HPDE6-E6E7 (cell line): Measurements from ENCODE around the gene EXOC2.

ENCODE experiments used
- DNase-seq: peaks from one replicate; pipeline ENCODE4 v3.0.0; 2011; ENCODE audit warnings: missing footprints; ENCODE audit errors: extremely low spot score

The EXOC2 gene

DNA sequence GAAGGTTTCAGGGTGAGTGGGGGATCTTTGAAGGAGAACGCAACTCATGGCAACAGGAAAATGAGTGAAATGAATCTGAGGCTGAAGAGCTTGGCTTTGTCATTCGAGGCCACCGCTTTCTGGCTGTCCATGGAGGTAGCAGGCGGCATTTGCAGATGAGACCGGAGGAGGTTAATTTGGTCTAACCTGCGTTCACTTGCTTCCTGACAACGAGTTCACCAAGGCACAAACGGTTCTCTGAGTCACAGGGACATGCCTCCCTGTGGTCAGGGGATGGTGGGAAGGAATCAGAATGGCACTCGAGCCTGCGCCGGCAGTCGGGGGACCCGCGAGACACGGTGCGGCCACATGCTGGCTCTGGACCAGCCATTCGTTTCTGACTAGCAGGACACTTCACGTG lies 226.4 kb downstream of the EXOC2 start:
- no peak for DNase-seq

DNA sequence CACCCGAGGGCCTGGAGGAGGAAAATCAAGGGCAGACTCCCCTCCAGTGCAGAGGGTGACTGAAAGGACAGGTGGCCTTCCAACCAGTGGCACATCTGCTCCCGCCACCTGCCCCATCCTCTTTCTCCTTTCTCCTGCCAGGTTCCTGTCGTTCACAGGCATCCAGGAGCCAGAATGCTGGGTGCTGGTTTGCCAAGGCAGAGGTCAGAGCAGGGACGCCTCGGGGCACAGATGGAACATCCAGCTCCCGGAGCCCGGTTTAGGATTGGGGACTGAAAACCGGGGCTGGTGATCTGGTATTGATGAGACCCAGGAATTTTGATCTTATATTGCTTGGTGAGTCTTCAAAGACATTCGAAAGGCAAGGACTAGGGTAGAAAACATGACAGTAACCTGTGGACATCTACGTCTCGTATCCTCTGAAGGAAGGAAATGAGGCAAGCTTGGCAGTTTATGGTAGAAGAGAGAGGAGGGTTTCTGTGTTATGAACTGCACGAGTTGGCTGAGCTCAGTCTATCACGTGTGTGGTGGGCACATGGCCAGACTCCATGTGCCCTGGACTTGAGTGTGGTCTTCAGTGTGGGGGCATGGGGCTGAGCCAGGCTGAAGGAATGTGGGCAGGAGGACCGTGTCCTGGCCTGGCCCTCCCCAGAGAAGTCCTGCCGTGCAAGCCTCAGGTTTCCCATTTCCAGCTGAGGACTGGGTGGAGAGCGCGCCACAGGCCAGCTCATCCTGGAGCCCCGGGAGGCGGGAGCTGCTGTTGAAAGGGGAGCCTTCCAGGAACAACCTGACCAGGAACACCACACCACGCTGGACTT lies 227.2 kb downstream of the EXOC2 start:
- no peak for DNase-seq

DNA sequence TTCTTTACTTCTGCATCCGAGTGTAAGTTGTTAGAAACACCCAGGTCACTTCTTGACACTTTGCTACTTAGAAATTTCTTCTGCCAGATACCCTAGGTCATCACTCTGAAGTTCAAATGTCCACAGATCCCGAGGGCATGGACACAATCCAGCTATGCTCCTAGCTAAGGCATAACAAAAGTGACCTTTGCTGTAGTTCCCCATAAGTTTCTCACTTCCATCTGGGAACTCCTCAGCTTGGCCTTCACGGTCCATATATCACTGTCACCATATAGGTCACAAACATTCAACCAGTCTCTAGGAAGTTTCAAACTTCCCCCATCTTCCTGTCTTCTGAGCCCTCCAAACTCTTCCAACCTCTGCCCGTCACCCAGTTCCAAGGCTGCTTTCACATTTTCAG lies 236.1 kb downstream of the EXOC2 start:
- DNase-seq, result no peak

DNA sequence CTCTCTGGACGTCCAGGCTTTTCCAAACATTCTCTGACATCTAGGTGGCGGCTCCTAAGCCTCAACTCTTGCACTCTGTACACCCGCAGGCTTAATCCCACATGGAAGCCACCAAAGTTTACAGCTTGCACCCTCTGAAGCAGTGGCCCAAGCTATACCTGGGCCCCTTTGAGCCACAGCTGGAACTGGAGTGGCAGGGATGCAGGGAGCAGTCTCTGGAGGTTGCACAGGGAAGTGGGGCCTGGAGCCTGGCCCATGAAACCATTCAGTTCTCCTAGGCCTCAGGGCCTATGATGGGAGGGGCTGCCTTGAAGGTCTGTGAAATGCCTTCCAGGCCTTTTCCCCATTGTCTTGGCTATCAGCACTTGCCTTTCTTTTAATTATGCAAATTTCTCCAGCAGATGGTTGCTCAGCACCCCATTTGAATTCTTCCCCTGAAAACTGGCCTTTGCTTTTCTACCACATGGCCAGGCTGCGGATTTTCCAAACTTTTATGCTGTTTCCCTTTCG lies 236.5 kb downstream of the EXOC2 start:
- no peak for DNase-seq

DNA sequence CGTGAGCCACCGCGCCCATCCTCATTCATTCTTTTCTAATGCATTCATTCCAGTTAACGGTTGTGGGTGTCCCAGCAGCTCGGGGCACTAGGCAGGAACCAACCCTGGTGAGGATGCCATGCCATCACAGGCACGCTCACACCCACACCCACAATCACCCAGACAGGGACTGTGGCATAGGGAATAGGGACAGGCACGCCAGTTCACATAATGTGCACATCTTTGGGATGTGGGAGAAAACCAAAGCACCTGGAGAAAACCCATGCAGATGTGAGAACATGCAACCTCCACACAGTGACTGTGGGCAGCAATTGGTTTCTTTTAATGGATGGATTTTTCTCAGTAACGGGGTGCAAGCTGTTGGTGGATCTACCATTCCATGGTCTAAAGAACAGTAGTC lies 237.1 kb downstream of the EXOC2 start:
- DNase-seq, result no peak

DNA sequence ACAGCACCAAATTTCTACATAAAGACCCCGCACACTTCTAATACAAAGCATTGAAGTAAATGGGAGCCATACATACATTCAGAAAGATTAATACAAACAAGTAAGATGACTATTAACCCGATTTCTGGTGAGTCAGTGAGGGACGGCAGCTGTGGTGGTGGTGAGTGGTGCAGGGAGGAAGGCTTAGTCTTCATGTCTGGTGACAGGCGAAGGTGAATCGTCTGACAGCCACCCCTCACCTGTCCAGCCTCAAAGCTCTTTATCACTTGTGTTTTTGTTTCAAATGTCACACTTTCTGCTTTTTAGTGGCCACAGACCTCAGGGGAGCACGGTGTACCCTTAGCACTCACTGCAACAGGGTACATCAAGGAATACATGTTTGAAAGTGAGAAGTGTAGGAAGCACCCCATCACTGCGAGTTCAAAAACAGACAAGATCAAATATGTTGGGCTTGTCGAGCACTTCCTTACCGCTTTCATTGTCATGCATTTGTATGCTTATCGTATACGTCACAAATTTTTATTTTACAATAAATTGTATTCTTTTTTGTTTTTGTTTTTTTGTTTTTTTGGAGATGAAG lies 237.8 kb downstream of the EXOC2 start:
- no peak for DNase-seq

DNA sequence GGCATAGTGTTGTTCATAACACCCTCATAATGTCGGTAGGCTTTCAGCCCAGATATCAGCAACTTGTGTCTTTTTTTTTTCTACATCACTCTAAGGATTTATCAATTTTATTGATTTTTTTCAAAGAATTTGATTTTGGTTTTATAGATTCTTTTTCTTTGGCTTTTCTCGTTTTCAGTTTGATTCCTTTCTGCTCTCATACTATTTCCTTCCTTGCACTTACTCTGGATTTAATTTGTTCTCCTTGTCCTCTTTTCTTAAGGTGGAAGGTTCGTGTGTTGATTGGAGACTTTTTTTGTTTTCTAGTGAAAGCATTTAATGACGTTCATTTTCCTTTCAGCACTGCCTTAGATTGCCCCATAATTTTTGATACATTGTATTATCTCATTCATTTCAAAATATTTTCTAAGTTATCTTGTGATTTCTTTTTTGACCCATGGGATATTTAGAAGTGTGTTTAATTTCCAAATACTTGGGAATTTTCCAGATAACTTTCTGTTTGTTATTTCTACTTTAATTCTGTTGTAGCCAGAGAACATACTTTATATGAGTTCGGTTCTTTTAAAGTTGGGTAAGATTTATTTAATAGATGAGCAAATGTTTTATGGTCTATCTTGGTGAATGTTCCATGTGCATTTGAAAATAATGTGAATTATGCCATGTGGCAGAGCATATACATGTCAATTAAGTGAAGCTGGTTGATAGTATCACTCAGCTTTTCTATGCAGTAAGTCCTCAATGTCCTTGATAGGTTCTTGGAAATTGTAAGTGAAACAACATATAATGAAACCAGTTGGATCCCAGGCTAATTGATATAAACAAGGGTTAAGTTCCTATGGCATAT lies 238.6 kb downstream of the EXOC2 start:
- no peak for DNase-seq

DNA sequence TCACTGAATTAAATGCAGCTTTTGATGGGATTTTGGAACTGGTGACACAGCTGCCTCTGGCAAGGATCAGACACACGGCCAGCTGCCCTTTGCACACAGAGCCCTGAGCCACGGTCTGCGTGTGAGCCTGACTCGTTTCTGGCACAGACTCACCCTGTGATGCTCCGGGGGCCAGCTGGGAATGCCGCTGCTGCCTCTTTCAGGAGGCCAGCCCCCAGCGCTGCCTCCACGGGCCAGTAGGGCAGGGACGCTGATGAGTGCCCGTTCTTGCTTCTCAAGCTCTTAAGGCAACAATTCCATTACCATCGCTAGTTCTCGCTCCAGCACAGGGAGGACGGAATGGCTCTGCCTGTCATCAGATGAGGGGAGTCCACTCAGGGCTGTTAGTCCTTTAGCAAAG lies 239.8 kb downstream of the EXOC2 start:
- no peak for DNase-seq

DNA sequence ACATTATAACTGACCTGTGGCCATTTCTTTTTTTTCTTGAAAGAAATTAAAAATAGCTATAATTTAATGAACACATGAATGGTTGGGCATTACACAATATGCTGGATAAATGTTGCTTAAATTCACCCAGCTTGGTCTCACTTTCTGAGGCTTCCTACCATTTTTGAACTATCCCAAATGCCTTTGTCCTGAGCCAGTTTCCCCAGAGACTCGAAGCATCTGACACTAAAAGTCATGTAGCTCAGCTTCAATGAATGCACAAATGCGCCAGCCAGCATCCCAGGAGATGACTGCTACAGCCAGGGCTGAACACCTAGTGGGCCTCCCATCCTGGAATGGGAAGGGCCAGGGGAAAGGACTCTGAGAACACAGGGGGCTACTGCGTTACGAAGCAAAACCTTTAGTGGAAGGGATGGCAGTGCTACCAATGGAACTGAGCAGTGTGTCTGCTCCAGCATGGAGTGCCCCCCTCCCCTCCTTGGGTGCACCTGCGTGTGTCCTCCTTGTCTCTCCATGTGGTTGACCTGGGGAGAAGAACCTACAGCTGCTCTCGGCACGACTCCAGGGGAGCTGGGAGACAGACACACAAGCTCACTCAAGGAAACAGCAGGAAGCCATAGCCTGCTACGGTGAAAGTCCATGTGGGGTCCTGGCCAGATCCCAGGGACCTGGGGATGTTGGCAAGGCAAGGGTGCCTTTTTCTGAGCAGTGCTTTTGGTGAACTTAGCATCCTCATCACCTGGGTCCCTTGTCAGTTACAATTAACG lies 240.5 kb downstream of the EXOC2 start:
- no peak for DNase-seq

DNA sequence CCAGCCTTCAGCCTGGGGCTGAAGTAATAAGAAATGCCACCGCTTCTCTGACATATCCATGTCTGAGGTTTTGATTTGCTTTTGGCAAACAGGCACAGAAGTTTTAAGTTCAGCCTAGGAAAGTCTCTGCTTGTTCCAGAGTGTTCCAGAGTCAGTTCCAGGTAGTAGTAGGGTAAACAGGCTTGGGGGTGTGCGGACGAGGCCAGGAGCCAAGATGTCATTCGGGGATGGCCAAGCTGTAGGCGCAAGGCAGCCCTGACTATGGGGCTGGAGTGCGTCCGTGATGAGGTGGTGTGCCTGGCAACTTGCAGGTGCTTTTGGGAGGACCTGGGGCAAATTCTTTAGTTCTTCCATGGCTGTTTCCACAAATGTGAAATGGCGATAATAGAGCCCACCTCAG lies 241.1 kb downstream of the EXOC2 start:
- DNase-seq, result no peak

DNA sequence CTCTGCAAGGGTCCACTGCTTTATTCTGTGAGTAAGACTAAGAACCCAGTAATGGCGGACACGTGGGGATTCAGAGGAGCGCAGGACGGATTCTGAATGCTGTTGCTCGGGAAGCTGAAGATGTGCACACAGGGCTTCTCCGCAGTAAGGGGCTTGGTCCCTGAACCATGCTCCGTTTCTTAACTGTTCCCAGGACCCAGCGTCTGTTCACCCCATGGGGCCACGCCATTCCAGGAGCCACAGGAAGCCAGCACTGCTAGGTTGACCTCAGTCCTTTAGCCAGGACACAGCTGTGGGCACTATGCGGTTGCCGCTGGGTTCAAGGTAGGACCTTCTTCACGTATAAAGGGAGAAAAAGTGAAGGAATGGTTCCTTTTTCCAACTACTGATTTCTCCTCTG lies 241.6 kb downstream of the EXOC2 start:
- DNase-seq, result no peak

DNA sequence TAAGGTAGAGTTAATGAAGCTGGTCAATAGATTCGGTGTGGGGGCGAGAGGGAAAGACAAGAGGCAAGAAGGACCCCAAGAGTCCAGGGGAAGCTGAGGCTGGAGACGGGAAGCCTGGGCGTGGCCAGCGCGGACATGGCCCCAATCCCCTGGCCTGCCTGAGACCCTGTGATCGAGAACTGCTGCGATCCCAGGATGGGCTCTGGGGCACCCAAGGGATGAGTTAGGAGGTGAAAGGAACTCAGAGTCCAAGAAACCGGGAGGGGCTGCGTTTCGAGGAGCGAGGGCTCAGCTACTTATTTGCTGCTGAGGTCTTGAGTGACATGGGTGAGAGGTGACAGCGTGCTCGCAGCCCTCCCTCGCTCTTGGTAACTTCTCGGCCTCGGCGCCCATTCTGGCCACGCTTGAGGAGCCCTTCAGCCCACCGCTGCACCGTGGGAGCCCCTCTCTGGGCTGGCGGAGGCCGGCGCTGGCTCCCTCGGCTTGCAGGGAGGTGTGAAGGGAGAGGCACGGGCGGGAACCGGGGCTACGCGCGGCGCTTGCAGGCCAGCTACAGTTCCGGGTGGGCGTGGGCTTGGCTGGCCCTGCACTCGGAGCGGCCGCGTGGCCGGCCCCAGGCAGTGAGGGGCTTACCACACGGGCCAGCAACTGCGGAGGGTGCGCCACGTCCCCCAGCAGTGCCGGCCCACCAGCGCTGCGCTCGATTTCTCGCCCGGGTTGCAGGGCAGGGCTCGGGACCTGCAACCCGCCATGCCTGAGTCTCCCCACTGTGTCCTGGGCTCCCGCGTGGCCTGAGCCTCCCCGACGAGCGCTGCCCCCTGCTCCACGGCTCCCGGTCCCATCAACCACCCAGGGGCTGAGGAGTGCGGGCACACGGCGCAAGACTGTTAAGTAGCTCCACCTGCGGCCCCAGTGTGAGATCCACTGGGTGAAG lies 243.2 kb downstream of the EXOC2 start:
- no peak for DNase-seq

DNA sequence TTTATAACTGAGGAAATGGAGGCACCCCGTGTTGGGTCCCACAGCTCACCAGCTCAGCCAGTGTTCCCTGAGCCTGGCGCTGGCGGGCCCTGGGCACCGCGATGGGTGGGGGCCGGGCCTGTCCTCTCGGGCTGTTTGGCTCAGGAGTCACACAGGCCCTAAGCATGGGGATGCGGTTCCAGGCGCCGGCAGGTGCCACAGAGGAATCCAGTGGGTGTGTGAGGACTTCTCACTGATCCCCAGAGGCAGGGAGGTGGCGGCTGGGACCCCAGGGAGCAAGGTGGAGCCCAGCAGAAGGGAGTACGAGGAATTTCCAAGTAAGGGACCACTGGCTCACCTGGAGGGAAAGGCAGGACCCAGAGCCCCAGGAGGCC lies 243.9 kb downstream of the EXOC2 start:
- no peak for DNase-seq

DNA sequence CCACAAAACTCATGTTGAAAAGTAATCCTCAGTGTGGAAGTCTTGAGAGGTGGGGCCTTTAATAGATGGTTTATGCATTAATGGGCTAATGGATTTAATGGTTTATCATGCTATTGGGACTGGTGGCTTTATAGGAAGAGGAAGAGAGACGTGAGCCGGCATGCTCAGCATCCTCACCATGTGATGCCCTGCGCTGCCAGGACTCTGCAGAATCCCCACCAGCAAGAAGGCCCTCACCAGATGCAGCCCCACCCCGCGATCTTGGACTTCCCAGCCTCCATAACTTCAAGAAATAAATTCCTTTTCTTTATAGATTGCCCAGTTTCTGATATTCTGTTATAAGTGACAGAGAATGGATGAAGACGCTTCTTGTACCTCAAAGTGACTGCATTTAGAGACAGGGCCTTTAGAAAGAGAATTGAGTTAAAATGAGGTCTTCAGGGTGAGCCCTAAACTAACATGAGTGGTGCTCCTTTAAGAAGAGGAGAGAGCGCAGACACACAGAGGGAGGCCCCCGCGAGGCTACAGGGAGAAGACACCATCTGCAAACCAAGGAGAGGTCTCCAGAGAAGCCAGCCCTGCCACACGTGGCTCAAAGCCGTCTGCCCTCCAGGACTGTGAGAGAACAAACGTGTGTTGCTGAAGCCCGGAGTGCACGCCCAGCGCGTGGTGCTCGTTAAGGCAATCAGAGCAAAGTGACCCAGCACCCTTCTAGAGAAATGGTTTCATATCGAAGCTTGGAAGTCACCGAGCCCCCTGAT lies 244.5 kb downstream of the EXOC2 start:
- DNase-seq, result no peak

DNA sequence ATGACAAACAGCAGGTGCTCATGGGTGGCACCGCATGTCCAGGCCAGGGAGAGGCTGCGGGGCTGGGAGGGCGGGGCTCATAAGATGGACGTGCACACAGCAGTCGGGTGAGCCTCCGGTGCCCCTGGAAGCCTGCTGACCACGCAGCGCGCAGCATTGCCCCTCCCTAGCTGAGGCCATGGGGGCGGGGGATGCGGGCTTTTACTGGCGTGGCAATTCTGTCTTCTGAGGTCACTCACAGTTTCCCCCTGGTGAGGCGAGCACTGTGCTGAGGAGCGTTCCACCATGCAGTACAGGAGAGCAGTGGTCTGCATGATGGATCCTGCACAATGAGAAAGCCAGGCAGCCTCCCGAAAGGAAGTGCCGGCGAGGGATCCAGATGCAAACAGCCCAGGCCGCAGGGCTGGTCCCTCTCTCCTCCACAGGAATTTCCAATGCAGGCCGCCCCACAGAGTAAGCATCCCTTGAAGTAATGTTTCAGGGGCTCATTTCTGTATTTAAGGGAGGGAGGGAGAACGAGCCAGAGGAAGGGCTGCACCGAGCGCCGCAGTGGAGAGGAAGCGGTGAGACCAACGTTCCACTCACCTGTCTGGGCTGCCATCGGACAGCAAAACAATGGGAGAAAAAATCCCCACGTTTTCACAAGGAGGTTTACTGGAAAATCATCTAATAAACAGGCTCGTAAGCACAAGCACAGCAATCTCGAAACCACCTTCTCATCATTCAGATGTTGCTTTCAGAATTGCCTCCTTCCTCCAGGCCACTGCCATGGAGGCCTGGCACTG lies 245.4 kb downstream of the EXOC2 start:
- DNase-seq, result no peak

DNA sequence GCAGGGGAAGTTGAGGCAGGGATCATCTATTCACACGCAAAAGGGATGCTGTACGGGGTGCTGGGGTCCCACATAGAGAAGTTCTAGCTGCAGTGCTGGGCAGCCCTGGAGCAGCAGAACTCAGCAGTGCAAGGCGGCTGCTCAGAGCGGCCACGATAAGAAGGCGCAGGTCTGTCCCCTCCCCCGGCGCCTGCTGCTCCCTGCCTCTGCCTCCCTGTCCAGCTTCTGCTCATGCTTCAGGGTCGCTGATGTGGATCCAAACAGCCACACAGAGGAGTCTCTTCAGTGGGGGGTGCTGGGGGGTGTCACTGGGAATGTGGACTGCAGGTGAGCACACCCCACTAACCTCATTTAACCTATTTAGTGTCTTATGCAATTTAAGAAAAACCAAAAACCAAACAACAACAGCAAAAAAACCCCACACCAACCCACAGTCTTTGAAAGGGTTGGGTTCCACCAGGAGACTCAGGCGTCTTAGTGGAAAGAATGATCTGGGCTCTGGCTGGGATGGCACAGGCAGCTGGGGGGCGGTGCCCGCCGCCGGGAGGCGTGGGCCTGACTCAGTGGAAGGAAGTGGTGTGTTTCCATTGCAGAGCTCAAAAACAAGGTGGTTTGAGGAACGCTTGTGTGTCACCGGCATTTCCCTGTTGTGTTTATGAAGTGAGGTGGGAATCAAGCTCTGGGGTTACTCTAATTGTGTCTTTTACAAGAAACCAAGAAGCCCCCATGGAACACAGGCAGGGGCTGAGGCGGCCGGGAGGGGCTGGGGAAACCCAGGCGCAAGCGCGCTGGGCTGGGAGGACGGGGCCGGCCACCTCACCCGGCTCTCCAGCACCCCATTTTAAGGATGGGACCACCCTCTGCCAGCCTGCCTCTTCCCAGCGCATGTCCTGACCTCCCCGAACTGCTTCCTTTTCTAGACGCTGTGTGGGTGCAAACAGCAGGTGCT lies 246.2 kb downstream of the EXOC2 start:
- DNase-seq, result no peak

DNA sequence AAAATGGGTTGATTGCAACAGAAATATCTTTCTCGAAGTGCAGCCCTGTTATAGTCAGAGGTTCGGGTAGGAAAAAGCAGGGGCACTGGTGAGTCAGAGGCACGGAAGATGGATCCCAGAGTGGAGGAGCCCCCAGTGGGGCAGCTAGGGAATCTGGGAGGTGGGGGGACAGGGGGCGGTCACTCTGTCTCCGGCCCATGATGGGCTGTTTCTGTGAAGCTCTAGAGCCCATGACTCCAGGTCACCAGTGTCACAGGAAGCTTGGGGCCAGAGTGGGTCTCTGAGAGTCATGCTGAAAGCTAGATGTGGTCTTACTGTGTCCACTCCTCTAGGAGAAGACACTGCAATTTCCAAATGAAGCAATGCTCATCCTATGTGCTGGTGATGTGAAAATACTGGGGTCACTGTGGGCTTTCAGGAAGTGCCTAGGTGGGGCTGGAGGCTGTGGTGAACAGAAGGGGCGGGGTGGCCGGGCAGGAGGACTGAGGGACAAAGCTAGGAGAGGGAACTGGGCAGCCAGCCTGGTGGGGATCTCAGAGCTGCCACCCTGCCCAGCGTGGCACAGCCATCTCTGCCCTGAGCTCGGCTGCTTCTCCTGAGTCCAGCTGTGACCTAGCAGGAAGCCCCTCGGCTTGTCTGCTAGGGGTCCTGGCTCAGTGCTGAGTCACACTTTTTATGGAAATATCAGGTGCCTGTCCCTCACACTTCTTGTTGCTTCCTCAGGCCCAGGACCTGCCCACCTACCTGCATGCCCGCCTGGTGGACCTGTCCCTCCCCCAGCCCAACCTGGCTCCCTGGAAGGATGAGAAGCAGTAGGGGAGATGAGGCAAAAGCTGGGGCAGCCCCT lies 247.1 kb downstream of the EXOC2 start:
- DNase-seq, result no peak
